Nephron progenitor cell (in vitro differentiated cells): ENCODE data around the gene RSU1.

Experiments used
- DNase-seq: peaks from one replicate; pipeline ENCODE4 v3.0.0; 2021
- H3K27ac Mint-ChIP-seq: 2 replicates; pipeline ENCODE4 v1.8.0; 2021; ENCODE audit warnings: mild to moderate bottlenecking, moderate library complexity, mixed read lengths
- H3K27me3 Mint-ChIP-seq: 2 replicates; pipeline ENCODE4 v1.8.0; 2021; ENCODE audit warnings: mild to moderate bottlenecking, low read depth, mixed read lengths; ENCODE audit not compliant: poor library complexity
- H3K36me3 Mint-ChIP-seq: 2 replicates; pipeline ENCODE4 v1.8.0; 2021; ENCODE audit warnings: low read depth, mixed read lengths
- H3K4me1 Mint-ChIP-seq: 2 replicates; pipeline ENCODE4 v1.8.0; 2021; ENCODE audit warnings: mixed read lengths
- H3K4me3 Mint-ChIP-seq: 2 replicates; pipeline ENCODE4 v1.8.0; 2021; ENCODE audit warnings: mild to moderate bottlenecking, moderate library complexity, mixed read lengths
- H3K9me3 Mint-ChIP-seq: 2 replicates; pipeline ENCODE4 v1.8.0; 2021; ENCODE audit warnings: mild to moderate bottlenecking, moderate library complexity, mixed read lengths
- TF ChIP-seq, protein P1 (sequence below): fragments of 200-600 bp; sonication (generic); IDR thresholded peaks from 2 replicates; pipeline ENCODE4 v1.5.0; 2021; ENCODE audit warnings: antibody characterized with exemption

Gene RSU1

DNA sequence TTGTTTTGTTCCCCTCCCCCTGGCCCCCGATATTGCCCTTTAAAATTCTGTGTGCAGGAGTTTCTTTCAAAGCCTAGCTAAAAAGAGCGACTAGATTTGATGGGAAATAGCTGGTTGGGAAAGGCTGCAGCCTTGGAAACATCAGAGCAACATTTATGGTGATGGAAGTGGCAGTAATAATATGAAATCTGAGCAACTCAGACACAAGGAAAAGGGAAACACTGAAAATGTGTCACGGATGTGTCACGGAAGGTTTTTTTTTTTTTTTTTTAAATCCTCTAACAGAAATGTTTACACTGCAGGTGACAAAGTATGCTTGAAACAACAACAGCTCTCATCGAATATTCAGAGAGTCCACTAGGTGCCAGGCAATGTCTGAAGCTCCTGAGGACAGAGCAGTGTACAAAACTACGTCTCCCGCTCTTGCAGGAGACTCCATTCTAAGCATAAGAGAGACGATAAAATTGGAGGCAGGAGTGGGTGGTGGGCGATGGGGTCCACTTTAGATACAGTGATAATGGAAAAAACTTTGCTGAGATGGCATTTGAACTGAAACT, 143.0 kb downstream of the RSU1 start:
- Mint-ChIP-seq H3K9me3 (peaks cover 5% of the 10 kb centered on the region), H3K4me1 (peaks cover 14% of the 10 kb centered on the region), H3K4me3 (no peak overlapping the region), H3K27me3 (peaks cover 3% of the 10 kb centered on the region), H3K36me3 (peaks cover 30% of the 10 kb centered on the region), H3K27ac (peak overlapping the region; percentile 78)
- TF ChIP-seq, protein P1, sequence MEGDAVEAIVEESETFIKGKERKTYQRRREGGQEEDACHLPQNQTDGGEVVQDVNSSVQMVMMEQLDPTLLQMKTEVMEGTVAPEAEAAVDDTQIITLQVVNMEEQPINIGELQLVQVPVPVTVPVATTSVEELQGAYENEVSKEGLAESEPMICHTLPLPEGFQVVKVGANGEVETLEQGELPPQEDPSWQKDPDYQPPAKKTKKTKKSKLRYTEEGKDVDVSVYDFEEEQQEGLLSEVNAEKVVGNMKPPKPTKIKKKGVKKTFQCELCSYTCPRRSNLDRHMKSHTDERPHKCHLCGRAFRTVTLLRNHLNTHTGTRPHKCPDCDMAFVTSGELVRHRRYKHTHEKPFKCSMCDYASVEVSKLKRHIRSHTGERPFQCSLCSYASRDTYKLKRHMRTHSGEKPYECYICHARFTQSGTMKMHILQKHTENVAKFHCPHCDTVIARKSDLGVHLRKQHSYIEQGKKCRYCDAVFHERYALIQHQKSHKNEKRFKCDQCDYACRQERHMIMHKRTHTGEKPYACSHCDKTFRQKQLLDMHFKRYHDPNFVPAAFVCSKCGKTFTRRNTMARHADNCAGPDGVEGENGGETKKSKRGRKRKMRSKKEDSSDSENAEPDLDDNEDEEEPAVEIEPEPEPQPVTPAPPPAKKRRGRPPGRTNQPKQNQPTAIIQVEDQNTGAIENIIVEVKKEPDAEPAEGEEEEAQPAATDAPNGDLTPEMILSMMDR, result no peak
- no peak for DNase-seq

DNA sequence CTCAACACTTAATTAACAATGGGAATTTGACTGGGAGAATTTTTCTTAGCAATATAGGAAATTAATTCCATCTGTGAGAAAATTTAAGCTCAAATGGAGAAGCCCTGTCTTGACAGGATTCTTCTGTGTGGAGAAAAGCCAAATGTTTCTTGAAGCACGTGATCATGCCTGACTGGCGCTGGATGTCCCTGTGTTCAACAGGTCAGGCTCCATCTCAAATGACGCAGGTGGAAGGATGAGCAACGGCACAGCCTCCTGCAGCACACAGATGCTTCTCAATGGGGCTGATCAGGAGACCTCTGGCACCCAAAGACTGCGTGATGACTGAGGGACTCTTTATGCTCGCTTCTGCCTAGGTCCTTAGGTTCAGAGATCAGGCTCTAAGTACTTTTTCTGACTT, 143.8 kb downstream of the RSU1 start:
- Mint-ChIP-seq H3K4me1 (peaks cover 14% of the 10 kb centered on the region), H3K9me3 (peaks cover 5% of the 10 kb centered on the region), H3K27ac (no peak overlapping the region), H3K27me3 (peaks cover 3% of the 10 kb centered on the region), H3K36me3 (peaks cover 30% of the 10 kb centered on the region), H3K4me3 (no peak overlapping the region)
- TF ChIP-seq, protein P1, result no peak
- DNase-seq, result no peak

DNA sequence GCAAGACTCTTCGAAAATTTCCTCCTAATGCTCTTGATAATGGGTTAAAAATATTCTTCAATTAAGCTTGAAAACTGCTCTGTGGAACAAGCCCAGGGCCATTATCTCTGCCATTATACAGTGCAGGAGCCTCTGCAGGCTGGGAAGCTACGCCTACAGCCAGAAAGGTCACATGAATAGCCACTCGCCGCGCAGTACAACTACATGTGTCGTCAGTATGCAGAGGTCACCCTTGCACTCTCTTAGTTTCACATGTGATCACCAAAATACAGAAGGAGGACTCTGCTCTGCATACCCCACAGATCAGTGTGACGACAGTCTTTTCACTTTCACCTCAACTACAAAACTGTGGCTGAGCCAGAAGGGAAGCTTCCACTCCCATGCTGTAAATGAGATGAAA, 153.8 kb downstream of the RSU1 start:
- Mint-ChIP-seq H3K9me3 (no peaks in the 10 kb centered on the region), H3K4me1 (no peaks in the 10 kb centered on the region), H3K27me3 (no peaks in the 10 kb centered on the region), H3K4me3 (no peak overlapping the region), H3K36me3 (no peaks in the 10 kb centered on the region), H3K27ac (no peak overlapping the region)
- TF ChIP-seq, protein P1, result no peak
- no peak for DNase-seq

DNA sequence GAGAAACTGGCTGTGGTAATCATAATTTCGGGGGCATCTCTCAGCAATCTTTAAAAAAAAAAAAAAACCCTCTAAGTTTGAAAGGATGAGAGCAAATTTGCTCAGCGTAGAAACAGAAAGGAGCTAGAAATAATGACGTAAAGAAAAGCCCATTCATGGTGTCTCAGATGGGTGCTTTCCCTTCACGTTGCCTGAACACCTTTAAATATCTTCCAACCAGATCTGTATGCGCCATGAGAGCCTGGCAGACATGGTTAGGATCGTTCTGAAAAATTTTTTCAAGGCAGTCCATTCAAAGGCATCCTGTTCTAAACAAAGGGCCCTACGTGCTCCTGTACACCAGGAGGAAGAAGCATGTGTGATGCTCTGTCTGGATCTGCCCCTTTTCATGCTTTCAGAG, 154.3 kb downstream of the RSU1 start:
- no peak overlapping the region for H3K4me3 Mint-ChIP-seq
- TF ChIP-seq, protein P1, result no peak
- H3K27me3 Mint-ChIP-seq, result no peaks in the 10 kb centered on the region
- H3K27ac Mint-ChIP-seq, result no peak overlapping the region
- H3K36me3 Mint-ChIP-seq, result no peaks in the 10 kb centered on the region
- H3K9me3 Mint-ChIP-seq, result no peaks in the 10 kb centered on the region
- H3K4me1 Mint-ChIP-seq, result no peaks in the 10 kb centered on the region
- DNase-seq, result no peak

DNA sequence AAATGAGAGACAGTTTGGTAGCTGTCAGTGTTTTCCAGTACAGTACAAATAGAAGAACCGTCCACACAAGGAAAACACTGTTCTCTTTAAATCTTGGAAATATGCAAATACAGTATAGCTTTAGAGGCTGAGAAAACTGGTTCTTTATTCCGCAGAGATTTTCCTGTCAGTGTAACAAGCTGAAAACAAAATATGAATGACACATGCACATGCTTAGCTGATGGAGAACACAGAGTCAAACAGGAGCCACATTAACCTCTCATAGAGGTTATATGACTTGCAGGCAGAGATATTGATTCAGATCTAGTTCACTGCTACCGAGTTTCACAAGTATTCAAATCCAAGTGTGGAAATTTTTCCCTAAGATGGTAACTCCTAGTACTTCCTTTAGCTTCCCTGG, 160.3 kb downstream of the RSU1 start:
- DNase-seq, result no peak
- Mint-ChIP-seq H3K9me3 (no peaks in the 10 kb centered on the region), H3K36me3 (no peaks in the 10 kb centered on the region), H3K4me1 (no peaks in the 10 kb centered on the region), H3K27me3 (no peaks in the 10 kb centered on the region), H3K4me3 (no peak overlapping the region), H3K27ac (no peak overlapping the region)
- TF ChIP-seq, protein P1, result no peak

DNA sequence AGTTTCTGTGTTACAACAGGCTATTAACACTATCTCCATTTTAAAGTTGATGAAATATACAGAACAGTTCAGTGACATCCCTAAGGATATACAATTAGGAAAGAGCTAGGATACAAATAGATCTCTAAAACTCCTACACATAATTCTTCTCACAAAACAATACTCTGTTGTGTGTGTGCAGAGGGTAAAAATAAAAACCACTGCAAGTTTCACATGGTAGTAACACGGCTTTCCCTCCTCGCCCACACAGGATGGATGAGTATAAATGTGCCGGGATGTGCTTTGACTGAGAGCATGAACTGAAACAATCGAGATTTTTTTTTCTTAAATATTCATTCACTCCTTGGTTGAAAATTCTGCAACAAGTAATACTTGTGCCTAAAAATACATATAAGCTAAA, 164.0 kb downstream of the RSU1 start:
- Mint-ChIP-seq H3K9me3 (no peaks in the 10 kb centered on the region), H3K4me1 (peaks cover 2% of the 10 kb centered on the region), H3K4me3 (no peak overlapping the region), H3K36me3 (no peaks in the 10 kb centered on the region), H3K27me3 (no peaks in the 10 kb centered on the region), H3K27ac (no peak overlapping the region)
- no peak for DNase-seq
- TF ChIP-seq, protein P1, result no peak
